ENCODE results near the gene OGFOD3.

Gene OGFOD3

GRCh38 chr17:82399041-82399441 lies 19.3 kb downstream of the OGFOD3 start:
- no peak for DNase-seq (ENCODE audit: low spot score)
- in situ Hi-C loops (cut with MboI; ENCODE audit: low pct_unique_long_range_greater_than_20kb, low sequenced_read_pairs, unreplicated experiment), result no loop called here
- no peak for TF ChIP-seq CTCF (IDR thresholded peaks at IDR 0.05; ENCODE audit: extremely low read depth, insufficient read depth, missing control alignments)

- no peak for DNase-seq (ENCODE audit: low spot score)
- in situ Hi-C loops (cut with MboI; ENCODE audit: low pct_unique_long_range_greater_than_20kb, low sequenced_read_pairs, unreplicated experiment), result no loop called here
- TF ChIP-seq CTCF (IDR thresholded peaks at IDR 0.05; ENCODE audit: extremely low read depth, insufficient read depth, missing control alignments), result no peak
These were observed 20.7 kb downstream of the OGFOD3 start for GRCh38 chr17:82397449-82398335.

- DNase-seq (ENCODE audit: low spot score), result no peak
- TF ChIP-seq CTCF (IDR thresholded peaks at IDR 0.05; ENCODE audit: extremely low read depth, insufficient read depth, missing control alignments), result no peak
- in situ Hi-C loops (cut with MboI; ENCODE audit: low pct_unique_long_range_greater_than_20kb, low sequenced_read_pairs, unreplicated experiment), result no loop called here
These were observed 21.6 kb downstream of the OGFOD3 start for GRCh38 chr17:82396601-82397435.

GRCh38 chr17:82394278-82394677 lies 24.1 kb downstream of the OGFOD3 start:
- in situ Hi-C loops (cut with MboI; ENCODE audit: low pct_unique_long_range_greater_than_20kb, low sequenced_read_pairs, unreplicated experiment), result no loop called here
- no peak for DNase-seq (ENCODE audit: low spot score)
- no peak for TF ChIP-seq CTCF (IDR thresholded peaks at IDR 0.05; ENCODE audit: extremely low read depth, insufficient read depth, missing control alignments)

GRCh38 chr17:82392941-82393340 lies 25.4 kb downstream of the OGFOD3 start:
- TF ChIP-seq CTCF (IDR thresholded peaks at IDR 0.05; ENCODE audit: extremely low read depth, insufficient read depth, missing control alignments), result no peak
- in situ Hi-C loops (cut with MboI; ENCODE audit: low pct_unique_long_range_greater_than_20kb, low sequenced_read_pairs, unreplicated experiment), result no loop called here
- DNase-seq (ENCODE audit: low spot score), result no peak

- in situ Hi-C loops (cut with MboI; ENCODE audit: low pct_unique_long_range_greater_than_20kb, low sequenced_read_pairs, unreplicated experiment), result no loop called here
- TF ChIP-seq CTCF (IDR thresholded peaks at IDR 0.05; ENCODE audit: extremely low read depth, insufficient read depth, missing control alignments), result no peak
These were observed 26.0 kb downstream of the OGFOD3 start for GRCh38 chr17:82392209-82392920.

More at GRCh38 chr17:82392209-82392920, 26.0 kb downstream of the OGFOD3 start:
- DNase-seq (ENCODE audit: low spot score), result no peak
